NCI-H510A treated with DMSO at 0.1 percent for 48 hours (cell line): ENCODE data around the gene PLK3.
A peak's percentile ranks its signal among the peaks of the same experiment; 100 is the strongest.
"Not testable (repeated sequence)": the region's sequence is repeated elsewhere in the genome, so short reads cannot be mapped to it uniquely, and the experiment has no call there.

Experiments
- DNase-seq: peaks from one replicate; lab custom pipeline; 2025; lab: John Stamatoyannopoulos, UW

PLK3 gene

DNA sequence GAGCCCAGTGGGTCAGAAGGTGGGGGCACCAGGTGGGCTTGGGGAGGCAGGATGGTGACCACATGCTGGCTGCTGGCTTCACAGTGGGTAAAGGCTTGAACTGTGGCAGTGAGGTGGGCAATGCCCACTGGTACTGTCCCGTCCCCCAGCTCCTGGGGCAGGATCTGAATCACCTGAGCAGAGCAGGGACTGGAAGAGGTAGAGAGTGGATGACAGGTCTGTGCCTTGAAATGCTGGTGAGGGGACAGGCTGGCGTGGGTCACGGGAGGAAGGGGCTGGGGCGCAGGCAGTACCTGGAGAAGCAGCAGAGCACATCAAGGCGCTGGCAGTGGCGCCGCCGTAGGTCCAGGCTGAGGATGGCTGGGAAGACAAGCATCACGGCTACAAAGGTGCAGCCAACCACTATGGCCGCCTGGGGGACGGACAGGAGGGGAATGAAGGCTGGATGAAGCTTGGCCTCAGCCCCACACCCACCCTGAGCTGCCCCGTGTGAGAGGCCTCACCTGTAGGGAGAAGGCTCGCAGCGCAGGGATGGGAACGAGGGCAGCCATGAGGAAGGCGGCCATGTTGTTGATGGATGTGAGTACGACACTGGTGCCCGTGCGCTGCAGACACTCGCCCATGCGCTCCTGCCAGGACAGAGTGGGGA, 27.9 kb downstream of the PLK3 start:
- no peak for DNase-seq

GRCh38 chr1:44828841-44829440, 28.8 kb downstream of the PLK3 start:
- no peak for DNase-seq

DNA sequence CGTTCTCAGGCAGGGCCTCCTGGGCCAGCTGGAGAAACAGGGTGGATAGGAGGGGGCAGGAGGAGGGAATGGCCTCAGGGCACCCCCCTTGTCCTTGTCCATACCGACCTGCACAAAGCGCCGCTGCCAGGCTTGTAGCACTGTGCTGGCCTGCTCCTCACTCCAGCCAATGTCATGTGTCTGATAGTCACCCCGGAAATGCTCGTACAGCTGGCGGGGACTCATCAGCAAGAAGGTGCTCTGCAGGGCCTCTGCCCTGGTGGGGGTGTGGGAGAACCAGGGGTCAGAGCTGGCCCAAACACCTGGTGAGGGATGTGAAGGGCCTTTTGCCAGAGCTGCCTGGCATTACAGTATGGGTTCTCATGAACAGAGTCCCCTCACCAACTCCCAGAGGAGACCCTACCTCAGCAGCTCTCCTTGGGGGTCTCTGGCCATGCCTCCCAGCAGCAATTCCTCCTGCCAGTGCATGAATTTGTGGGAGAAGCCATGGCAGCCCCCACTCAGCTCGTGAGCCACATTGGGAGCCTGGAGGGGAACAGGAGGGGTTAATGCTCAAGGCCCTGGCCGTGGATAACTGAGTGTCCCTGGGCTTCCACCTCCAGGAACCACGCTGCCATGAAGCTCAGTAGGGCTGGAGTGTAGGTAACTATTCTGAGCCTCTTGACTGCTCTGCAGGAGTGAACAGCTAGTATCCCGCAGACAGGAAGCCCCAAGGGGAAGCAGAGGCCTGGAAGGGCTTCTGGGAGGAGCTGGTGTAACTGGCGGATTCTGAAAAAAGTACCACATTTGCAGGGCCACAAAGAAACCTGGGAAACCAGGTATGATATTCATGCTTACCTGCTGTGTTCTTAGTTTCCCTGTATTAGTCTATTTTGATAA, 29.6 kb downstream of the PLK3 start:
- no peak for DNase-seq

GRCh38 chr1:44830900-44831304, 30.7 kb downstream of the PLK3 start:
- no peak for DNase-seq

GRCh38 chr1:44831516-44831915, 31.3 kb downstream of the PLK3 start:
- DNase-seq, result peak; percentile 49

DNA sequence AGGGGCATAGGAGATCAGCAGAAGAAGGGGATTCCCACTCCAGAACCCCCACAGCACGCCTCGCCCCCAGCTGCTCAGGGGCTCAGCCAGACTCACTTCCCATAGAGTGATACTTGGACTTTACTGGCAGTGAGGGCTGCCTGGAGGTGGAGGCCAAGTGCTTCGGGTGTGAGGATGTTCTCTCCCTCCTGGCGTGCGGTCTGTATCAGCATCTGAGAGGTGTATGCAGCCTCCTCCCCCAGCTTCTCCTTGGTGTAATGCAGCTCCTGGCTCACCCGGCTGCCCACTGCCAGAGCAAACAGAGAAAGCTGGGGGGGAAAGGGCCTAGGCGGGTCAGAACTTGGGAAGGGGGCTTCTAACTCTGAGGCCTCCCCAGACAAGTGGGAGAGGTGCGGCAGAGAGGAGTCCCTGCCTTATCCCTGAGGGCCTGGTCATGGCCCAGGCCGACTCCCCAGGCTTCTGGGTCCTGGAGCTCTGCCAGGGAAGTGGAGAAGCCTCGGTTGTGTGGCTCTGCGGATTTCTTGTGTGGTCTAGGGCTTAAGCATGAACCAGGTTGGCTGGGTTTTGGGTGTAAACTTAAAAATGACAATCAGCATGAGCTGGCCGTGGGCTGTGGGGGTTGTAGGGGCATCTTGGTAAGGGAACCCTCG, 32.0 kb downstream of the PLK3 start:
- no peak for DNase-seq

DNA sequence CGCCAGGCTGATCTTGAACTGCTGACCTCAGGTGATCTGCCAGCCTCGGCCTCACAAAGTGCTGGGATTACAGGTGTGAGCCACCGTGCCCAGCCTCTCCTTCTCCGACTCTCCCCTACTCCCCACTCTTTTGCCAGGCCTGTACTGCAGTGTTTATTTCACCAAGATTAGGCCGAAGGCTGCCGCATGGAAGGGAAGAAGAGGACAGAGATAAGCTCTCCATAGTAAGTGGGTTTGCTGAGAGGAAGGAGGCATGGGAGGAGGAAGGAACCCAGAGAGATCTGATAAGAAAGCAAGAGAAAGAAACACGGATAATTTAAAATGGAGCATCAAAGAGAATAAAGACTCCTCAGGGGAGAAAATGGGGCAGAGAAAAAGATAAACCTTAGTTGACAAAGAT, 34.2 kb downstream of the PLK3 start:
- no peak for DNase-seq

- peak; percentile 82 for DNase-seq
Observed at GRCh38 chr1:44835738-44836675, 35.8 kb downstream of the PLK3 start.

- not testable (repeated sequence) for DNase-seq
Observed at GRCh38 chr1:44838294-44838693, 38.1 kb downstream of the PLK3 start.

GRCh38 chr1:44839576-44839975, 39.4 kb downstream of the PLK3 start:
- no peak for DNase-seq

DNA sequence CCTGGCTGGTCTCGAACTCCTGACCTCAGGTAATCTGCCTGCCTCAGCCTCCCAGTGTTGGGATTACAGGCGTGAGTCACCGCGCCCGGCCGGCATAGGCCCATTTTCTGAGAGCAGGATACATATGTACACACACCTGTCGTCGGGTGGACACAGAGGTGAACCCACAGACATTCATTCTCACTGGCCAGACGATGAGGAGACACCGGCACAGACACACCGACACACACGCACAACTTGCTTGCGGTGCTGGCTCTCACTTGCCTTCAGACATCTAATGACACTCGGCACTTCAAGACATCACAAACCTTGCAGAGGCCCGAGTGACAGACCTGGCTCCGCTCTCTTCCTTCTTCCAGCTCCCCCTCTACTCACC, 42.3 kb downstream of the PLK3 start:
- no peak for DNase-seq

GRCh38 chr1:44842862-44843655, 42.9 kb downstream of the PLK3 start, which contains the start of gene PTCH2:
TSS of gene PTCH2 (minus strand) at chr1:44843253. CDS start at chr1:44842932, 321 bp downstream.
- peak; percentile 39 for DNase-seq

- no peak for DNase-seq
Observed at GRCh38 chr1:44846985-44847384, 46.8 kb downstream of the PLK3 start.

GRCh38 chr1:44847845-44848244, 47.7 kb downstream of the PLK3 start:
- DNase-seq, result no peak

DNA sequence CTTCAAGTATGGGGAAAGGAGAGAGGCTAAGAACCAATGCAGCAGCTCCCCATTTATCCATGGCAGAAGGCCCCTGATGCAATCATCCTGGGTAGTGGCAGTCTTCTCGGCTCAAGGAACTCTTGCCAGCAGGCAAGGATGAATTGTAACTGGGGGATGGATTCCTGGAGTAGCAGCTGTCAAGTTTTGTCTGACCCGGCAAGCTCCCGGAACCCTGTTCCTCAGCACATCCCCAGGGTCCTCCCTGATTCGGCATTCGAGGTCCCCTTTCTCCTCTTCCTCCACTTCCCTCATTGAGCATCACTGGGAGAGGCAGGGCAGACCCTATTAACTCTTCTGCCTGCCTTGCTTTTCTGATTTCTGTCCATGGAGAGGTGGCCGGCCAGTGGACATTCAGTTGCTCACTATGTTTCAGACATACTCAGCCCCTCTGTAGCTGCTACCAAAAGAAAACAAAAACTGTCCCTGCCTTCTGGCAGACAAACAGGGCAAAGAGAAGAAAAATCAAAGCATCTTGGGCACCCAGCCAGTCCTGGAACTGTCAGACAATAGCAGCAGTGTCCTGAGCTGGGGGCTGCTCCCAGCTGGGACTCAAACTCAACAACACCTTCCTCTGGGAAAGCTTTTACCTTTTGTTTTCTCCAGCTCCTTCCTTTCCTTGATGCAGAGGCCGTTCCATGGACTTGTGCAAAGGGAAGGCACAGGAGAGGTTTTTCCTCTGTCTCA, 48.4 kb downstream of the PLK3 start:
- no peak for DNase-seq

GRCh38 chr1:44849575-44850132, 49.5 kb downstream of the PLK3 start:
- no peak for DNase-seq

- no peak for DNase-seq
Observed at GRCh38 chr1:44851308-44851707, 51.1 kb downstream of the PLK3 start.

GRCh38 chr1:44853201-44853600, 53.0 kb downstream of the PLK3 start:
- DNase-seq, result no peak

GRCh38 chr1:44854970-44855369, 54.8 kb downstream of the PLK3 start:
- DNase-seq, result no peak
